Hematopoietic multipotent progenitor cell treated with erythropoietin and hydrocortisone succinate and interleukin-3 and kit ligand, for 15 days (in vitro differentiated cells): ENCODE results near the gene GAB2.

Source experiments
- DNase-seq: peaks from one replicate; pipeline ENCODE4 v3.0.0-alpha.2; 2015; ENCODE audit warnings: low spot score

The GAB2 gene

GRCh38 chr11:78341841-78342240 is 75.8 kb downstream of the GAB2 start:
- DNase-seq: no peak

GRCh38 chr11:78340530-78340929 is 77.1 kb downstream of the GAB2 start:
- no peak for DNase-seq

GRCh38 chr11:78339945-78340344 is 77.7 kb downstream of the GAB2 start:
- DNase-seq: no peak

- no peak for DNase-seq
Observed at GRCh38 chr11:78339483-78339882, 78.1 kb downstream of the GAB2 start.

GRCh38 chr11:78338702-78339101 is 78.9 kb downstream of the GAB2 start:
- no peak for DNase-seq

- no peak for DNase-seq
Observed at GRCh38 chr11:78338138-78338537, 79.5 kb downstream of the GAB2 start.

GRCh38 chr11:78337554-78337924 is 80.1 kb downstream of the GAB2 start:
- no peak for DNase-seq

GRCh38 chr11:78336877-78337553 is 80.6 kb downstream of the GAB2 start:
- no peak for DNase-seq

- no peak for DNase-seq
Observed at GRCh38 chr11:78334109-78334508, 83.5 kb downstream of the GAB2 start.

GRCh38 chr11:78332872-78333271 is 84.7 kb downstream of the GAB2 start:
- DNase-seq: no peak

- DNase-seq: no peak
Observed at GRCh38 chr11:78332174-78332866, 85.3 kb downstream of the GAB2 start.

- DNase-seq: no peak
Observed at GRCh38 chr11:78331711-78332110, 85.9 kb downstream of the GAB2 start.

- DNase-seq: no peak
Observed at GRCh38 chr11:78330361-78330760, 87.3 kb downstream of the GAB2 start.

- no peak for DNase-seq
Observed at GRCh38 chr11:78327945-78328344, 89.7 kb downstream of the GAB2 start.

GRCh38 chr11:78325274-78325781 is 92.3 kb downstream of the GAB2 start:
- no peak for DNase-seq

- no peak for DNase-seq
Observed at GRCh38 chr11:78323363-78323762, 94.3 kb downstream of the GAB2 start.

GRCh38 chr11:78319453-78319955 is 98.1 kb downstream of the GAB2 start:
- no peak for DNase-seq

GRCh38 chr11:78318321-78319114 is 99.1 kb downstream of the GAB2 start:
- no peak for DNase-seq

- no peak for DNase-seq
Observed at GRCh38 chr11:78315724-78316123, 101.9 kb downstream of the GAB2 start.

- DNase-seq: no peak
Observed at GRCh38 chr11:78314762-78315161, 102.9 kb downstream of the GAB2 start.

GRCh38 chr11:78313898-78314297 is 103.7 kb downstream of the GAB2 start:
- no peak for DNase-seq

GRCh38 chr11:78313181-78313795 is 104.3 kb downstream of the GAB2 start:
- no peak for DNase-seq
